Endometrial microvascular endothelial cells (primary cell): ENCODE results near the gene UVRAG. TPM values are rescaled to one million over a fixed set of nuclear protein-coding genes. Genes with fewer than 3 reads are reported as not detected.

Experiments used
- in situ Hi-C: cut with HindIII; loops from 2 replicates; pipeline ENCODE4 v1.10.0; 2017; ENCODE audit warnings: low sequenced_read_pairs, low pct_unique_long_range_greater_than_20kb; ENCODE audit errors: inconsistent ontology term
- total RNA-seq: library from RNA; depleted of rRNA; stranded (reverse); fragments of >200 nt; gene quantifications from one replicate; pipeline ENCODE4 v1.2.3, GENCODE V29; 2015; ENCODE audit errors: inconsistent ontology term

Gene UVRAG
- total RNA-seq, 1 donor from 2014 or later, result 34.4 TPM

GRCh38 chr11:75896843-75897419 is 81.9 kb downstream of the UVRAG start:
- in situ Hi-C loops, result no loop called here

- in situ Hi-C loops, result no loop called here
Observed at GRCh38 chr11:75898871-75899270, 83.9 kb downstream of the UVRAG start.

- in situ Hi-C loops, result no loop called here
Observed at GRCh38 chr11:75899806-75900205, 84.8 kb downstream of the UVRAG start.

- in situ Hi-C loops, result no loop called here
Observed at GRCh38 chr11:75900848-75901247, 85.8 kb downstream of the UVRAG start.

- in situ Hi-C loops, result no loop called here
Observed at GRCh38 chr11:75902631-75903030, 87.6 kb downstream of the UVRAG start.

GRCh38 chr11:75903276-75903675 is 88.3 kb downstream of the UVRAG start:
- in situ Hi-C loops, result no loop called here

DNA sequence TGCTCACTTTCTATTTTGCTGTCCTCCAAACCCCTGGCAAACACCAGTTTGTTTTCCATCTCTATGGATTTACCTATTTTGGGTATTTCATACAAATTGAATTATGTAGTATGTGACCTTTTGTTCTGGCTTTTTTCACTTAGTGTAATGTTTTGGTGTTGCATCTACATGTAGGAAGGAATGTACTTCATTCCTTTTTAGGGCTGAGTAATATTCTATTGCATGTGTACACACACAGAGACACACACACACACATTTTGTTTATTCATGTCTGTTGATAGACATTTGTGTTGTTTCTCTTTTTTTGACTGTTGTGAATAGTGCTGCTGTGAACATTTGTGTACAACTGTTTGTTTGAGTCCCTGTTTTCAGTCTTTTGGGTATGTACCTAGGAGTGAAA is 90.4 kb downstream of the UVRAG start:
- in situ Hi-C loops, result no loop called here

- in situ Hi-C loops, result no loop called here
Observed at GRCh38 chr11:75907906-75908527, 93.0 kb downstream of the UVRAG start.

DNA sequence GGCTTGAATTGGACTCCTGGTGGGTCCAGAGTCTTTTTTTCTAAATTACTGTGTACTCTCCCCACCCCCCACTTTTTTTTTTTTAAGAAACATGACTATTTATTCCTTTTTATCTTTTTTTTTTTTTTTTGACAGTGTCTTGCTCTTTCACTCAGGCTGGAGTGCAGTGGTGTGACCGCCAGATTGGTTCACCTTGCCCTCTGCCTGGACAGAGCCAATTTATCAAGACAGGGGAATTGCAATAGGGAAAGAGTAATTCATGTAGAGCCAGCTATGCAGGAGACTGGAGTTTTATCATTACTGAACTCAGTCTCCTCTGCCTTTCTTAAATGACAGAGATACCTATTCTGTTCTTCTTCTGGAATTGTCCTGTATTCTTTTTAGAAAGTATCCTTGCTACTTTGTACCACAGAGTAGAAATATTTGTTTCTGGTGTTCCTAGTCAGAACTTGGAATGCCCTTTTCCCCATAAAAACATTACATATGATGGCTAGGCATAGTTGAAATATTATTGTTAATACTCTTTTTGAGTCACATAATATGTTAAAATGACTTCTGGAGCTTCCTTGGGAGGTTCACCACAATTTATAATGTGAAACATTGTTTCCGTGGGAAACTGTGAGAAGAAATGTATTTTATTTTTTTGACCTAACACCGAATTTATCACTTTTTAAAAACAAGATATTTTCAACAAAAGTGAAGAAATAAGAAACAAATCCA is 95.6 kb downstream of the UVRAG start:
- in situ Hi-C loops, result no loop called here

DNA sequence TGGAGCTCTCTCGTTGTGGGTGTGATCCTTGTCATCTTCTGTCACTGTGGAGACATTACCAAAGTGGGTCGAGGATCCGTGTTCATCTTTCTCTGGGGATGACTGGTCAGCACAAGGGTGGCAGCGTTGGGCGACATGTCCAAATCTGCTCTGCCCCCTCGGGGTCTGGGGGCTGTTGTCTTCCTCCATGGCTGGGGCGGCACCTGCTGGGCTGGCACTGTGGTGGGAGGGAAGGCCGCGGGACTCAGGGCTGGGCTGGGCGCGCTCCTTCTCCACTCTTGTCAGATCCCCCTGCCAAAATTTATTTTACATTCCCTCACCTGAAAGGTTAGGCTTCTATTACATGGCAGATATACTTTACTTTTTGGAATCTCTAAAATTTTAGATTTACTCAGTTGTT is 96.4 kb downstream of the UVRAG start:
- in situ Hi-C loops, result no loop called here

DNA sequence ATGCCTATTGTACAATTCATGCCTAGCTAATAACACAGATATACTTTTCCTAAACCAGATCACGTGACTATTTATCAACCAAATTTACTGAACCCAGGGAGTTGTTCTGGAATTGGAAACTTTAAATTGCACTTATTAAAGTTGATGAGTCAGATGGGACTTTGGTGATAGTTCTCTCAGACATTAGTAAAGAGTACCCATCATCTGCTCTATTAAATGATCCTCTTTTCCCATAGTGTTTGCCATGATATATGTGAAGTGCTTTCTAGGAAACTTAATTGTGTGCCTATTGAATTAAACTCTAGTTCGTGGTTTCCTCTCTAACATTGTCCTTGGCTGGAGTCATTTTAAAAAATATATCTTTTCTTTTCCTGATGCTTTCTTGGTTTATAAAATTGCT is 99.0 kb downstream of the UVRAG start:
- in situ Hi-C loops, result no loop called here

DNA sequence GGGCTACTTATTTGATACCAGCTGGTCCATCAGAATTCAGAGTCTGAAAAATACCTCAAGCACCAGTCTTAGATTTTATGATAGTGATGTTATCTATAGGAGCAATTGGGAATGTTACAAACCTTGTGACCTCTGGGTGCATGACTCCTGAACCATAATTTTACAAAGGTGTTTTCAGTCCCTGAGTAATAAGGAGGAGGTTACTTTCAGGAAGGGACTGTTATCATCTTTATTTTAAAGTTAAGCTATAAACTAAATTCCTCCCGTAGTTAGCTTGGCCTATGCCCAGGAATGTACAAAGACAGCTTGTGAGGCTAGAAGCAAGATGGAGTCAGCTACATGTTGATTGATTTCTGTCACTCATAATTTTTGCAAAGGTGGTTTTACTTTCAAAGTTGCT is 101.9 kb downstream of the UVRAG start:
- in situ Hi-C loops, result no loop called here

GRCh38 chr11:75918331-75918730 is 103.3 kb downstream of the UVRAG start:
- in situ Hi-C loops, result no loop called here

GRCh38 chr11:75919525-75919924 is 104.5 kb downstream of the UVRAG start:
- in situ Hi-C loops, result no loop called here

- in situ Hi-C loops, result no loop called here
Observed at GRCh38 chr11:75920848-75921247, 105.8 kb downstream of the UVRAG start.

DNA sequence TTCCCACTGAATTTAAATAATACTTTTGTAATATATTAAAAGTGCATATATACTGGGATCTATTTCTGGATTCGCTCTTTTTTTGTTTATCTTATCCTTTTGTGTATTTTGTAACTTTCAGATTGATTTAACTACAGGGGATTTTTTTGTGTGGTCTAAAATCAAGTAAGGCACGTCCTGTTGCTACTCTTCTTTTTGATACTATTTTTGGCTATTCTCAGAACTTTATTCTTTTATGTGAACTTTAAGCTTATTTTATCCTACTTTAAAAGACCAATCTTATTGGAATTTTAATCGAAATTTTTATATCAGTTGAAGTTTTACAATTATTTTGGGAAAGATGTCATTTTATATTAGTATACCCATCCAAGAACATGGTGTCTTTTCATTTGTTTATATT is 106.8 kb downstream of the UVRAG start:
- in situ Hi-C loops, result no loop called here

DNA sequence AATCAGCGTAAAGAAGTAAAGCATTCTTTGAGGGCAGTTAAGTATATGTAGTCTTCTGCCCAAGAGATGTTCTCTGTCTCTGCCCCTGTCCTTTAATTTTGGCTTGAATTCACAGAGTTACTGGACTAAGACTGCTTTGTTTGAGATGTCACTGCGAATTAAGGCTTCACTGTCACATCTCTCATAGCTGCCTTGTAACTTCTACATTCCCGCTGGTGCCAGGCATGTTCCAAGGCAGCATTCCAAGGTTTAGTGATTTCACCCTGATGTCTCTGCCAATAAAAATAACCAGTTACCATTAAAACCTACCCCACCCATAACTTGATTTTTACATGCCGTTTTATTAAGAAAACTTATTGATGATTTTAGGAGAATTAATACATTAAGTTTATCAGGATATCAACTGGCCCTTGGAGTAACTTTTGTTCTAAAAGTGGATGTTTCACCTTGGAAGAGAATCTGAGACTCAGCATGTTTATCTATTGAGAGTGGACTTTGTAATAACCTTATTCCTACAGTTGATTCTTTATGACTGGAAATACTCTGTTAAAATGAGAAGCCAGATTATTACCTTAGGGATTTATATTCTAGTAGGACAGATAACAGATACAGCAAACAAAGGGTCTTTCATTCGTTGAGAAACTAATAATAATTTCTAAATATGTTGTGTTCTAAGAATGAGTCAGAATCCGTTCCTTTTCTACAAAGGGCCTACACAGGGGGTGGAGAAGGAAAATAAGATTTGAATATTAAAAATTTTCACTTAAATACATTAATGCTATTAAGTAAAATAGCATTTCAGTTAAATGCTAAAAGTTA is 110.2 kb downstream of the UVRAG start:
- in situ Hi-C loops, result no loop called here

- in situ Hi-C loops, result no loop called here
Observed at GRCh38 chr11:75925785-75926164, 110.8 kb downstream of the UVRAG start.

- in situ Hi-C loops, result no loop called here
Observed at GRCh38 chr11:75929706-75930105, 114.7 kb downstream of the UVRAG start.

DNA sequence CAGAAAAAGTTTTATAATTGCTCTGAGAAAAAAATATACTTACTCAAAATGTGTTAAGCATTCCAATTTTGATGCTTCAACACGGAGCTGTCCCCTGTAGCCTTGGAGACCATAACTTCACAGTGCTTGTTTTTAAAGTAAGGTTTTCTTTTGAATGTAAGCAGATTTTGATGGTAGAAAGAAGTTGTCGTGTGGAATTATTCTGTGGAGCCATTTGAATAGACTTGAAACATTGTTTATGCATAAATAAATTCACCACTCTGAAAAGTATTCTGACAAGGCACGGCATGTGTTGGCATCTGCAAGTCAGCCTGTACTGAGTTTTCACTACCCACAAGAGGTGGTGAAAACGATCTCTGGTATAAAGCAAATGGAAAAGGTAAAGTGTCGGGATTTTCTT is 115.5 kb downstream of the UVRAG start:
- in situ Hi-C loops, result no loop called here
